Suprapubic skin (tissue), 4 donors: ENCODE results near the gene GNPDA2. TPM values are rescaled to one million over a fixed set of nuclear protein-coding genes. Genes with fewer than 3 reads are reported as not detected.

ENCODE experiments used
- DNase-seq, 2 donors: peaks; one replicate each; pipeline ENCODE4 v3.0.0-alpha.2; 2019; ENCODE audit warnings: low spot score in 2 of 2
- H3K27ac ChIP-seq: fragments of 200-600 bp; sonication (generic); one replicate; pipeline ENCODE4 v1.5.1; 2019
- H3K27me3 ChIP-seq: fragments of 200-600 bp; sonication (generic); one replicate; pipeline ENCODE4 v1.5.1; 2019
- H3K36me3 ChIP-seq: fragments of 200-600 bp; sonication (generic); one replicate; pipeline ENCODE4 v1.5.1; 2019
- H3K4me1 ChIP-seq: fragments of 200-600 bp; sonication (generic); one replicate; pipeline ENCODE4 v1.5.1; 2019
- H3K4me3 ChIP-seq: fragments of 200-600 bp; sonication (generic); one replicate; pipeline ENCODE4 v1.5.1; 2019; ENCODE audit warnings: mild to moderate bottlenecking
- H3K9me3 ChIP-seq: fragments of 200-600 bp; sonication (generic); one replicate; pipeline ENCODE4 v1.5.1; 2019
- EP300 ChIP-seq: sonication (generic); formaldehyde crosslinking; IDR thresholded peaks from one replicate; pipeline ENCODE4 v1.6.1; 2017; ENCODE audit warnings: antibody characterized with exemption
- POLR2A ChIP-seq, 2 donors: fragments of 450-650 bp; IDR thresholded peaks; one replicate each; pipeline ENCODE4 v1.6.1; 2017; ENCODE audit warnings: antibody characterized with exemption in 2 of 2, mild to moderate bottlenecking in 2 of 2, moderate library complexity in 2 of 2
- POLR2AphosphoS5 ChIP-seq, 3 donors: sonication (generic); formaldehyde crosslinking; IDR thresholded peaks; one replicate each; pipeline ENCODE4 v1.6.1; 2017; ENCODE audit warnings: antibody characterized with exemption in 3 of 3
- WGBS: methylation state at CpG from one replicate; pipeline ENCODE4 v1.1.5; 2018; 5-methylcytosine and 5-hydroxymethylcytosine counted together
- total RNA-seq, 4 donors: library from RNA; depleted of rRNA; stranded (reverse); fragments of >200 nt; gene quantifications; one replicate each; pipeline ENCODE4 v1.1.0, GENCODE V29; 2016
- TF ChIP-seq, protein P1 (sequence below), 2 donors: fragments of 200-600 bp in 1 of 2; fragments of 450-650 bp in 1 of 2; sonication (generic) in 1 of 2; IDR thresholded peaks; one replicate each; pipeline ENCODE4 v1.5.1; 2016 to 2019; ENCODE audit warnings: antibody characterized with exemption in 2 of 2, mild to moderate bottlenecking in 1 of 2, moderate library complexity in 1 of 2

Gene GNPDA2
- total RNA-seq, 4 donors from 2014 or later: 6.8 to 15.3 (median 13.0) TPM

DNA sequence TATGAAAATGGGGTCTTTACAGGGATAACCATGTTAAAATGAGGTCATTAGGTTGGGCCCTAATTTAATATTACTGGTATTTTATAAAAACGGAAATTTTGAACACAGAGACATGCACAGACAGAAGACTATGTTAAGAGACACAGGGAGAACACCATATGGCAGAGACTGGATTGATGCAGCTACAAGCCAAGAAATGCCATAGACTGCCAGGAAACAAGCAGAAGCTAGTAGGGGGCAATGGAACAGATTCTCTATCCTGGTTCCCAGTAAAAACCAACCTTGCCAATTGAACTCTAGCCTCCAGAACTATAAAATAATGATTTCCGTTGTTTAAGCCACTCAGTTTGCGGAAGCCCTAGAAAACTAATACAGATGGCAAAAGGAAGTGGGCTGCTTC lies 54.7 kb downstream of the GNPDA2 start:
- Histone ChIP-seq H3K27me3 (no peaks in the 10 kb centered on the region), H3K4me1 (no peaks in the 10 kb centered on the region), H3K4me3 (no peak overlapping the region), H3K9me3 (no peaks in the 10 kb centered on the region), H3K36me3 (no peaks in the 10 kb centered on the region), H3K27ac (no peak overlapping the region)
- WGBS: 91% methylated on average over 3 of the region's 3 CpGs
- TF ChIP-seq, protein P1, sequence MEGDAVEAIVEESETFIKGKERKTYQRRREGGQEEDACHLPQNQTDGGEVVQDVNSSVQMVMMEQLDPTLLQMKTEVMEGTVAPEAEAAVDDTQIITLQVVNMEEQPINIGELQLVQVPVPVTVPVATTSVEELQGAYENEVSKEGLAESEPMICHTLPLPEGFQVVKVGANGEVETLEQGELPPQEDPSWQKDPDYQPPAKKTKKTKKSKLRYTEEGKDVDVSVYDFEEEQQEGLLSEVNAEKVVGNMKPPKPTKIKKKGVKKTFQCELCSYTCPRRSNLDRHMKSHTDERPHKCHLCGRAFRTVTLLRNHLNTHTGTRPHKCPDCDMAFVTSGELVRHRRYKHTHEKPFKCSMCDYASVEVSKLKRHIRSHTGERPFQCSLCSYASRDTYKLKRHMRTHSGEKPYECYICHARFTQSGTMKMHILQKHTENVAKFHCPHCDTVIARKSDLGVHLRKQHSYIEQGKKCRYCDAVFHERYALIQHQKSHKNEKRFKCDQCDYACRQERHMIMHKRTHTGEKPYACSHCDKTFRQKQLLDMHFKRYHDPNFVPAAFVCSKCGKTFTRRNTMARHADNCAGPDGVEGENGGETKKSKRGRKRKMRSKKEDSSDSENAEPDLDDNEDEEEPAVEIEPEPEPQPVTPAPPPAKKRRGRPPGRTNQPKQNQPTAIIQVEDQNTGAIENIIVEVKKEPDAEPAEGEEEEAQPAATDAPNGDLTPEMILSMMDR (IDR thresholded peaks at IDR 0.05): no peak
- TF ChIP-seq POLR2A (IDR thresholded peaks at IDR 0.05): no peak
- no peak for DNase-seq

DNA sequence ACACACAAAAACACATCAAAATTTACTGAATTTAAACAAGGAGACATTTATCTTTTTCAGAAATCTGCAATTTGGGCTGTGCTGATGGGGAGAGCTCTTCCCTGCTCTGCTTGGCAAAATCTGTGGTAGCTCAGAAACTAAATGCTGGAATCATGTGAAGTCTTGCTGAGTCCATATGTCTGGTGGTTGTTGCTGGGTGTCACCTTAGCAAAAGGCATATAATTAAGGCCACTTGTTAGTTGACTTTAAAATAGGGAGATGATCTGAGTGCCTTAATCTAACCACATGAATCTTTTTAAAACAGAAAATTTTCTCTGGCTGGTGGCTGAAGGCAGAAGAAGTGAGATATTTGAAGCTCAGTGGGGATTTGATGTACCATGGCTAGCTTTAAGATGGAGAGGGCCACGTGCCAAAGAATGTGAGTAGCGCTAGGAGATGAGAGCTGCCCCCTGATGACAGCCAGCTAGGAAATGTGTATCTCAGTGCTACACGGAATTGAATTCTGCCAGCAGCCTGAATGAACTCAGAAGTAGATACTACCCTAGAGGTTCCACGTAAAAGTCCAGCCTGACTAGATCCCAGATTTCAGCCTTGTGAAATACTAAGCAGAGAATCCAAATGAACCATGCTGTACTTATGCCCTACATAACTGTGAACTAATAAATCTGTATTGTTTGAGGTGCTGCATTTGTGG lies 55.7 kb downstream of the GNPDA2 start:
- no peak for DNase-seq
- Histone ChIP-seq H3K4me3 (no peak overlapping the region), H3K9me3 (no peaks in the 10 kb centered on the region), H3K27ac (no peak overlapping the region), H3K27me3 (no peaks in the 10 kb centered on the region), H3K4me1 (no peaks in the 10 kb centered on the region), H3K36me3 (no peaks in the 10 kb centered on the region)
- WGBS: 64% methylated on average over 4 of the region's 4 CpGs
- TF ChIP-seq POLR2A (IDR thresholded peaks at IDR 0.05) (no peak), POLR2AphosphoS5 (IDR thresholded peaks at IDR 0.05) (no peak), EP300 (no peak)
- TF ChIP-seq, protein P1 (IDR thresholded peaks at IDR 0.05): no peak

DNA sequence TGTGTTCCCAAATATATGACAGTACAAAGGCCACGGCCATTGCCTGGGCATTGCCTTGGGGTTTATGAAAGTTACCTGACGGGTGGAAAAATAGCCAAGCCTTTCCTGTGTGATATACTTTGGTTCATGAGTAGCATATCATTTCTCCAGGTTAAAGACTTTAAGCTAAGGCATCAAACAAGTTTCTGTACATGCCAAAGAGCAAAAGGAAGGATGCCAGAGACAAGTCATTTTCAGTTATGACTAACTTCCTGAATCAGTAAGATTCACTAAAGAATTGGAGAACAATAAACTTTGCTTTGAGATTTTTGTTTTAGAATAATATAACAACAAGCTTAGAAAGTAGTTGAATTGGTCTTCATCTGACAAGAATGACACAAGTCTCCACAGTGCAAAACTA lies 57.8 kb downstream of the GNPDA2 start:
- Histone ChIP-seq H3K36me3 (no peaks in the 10 kb centered on the region), H3K4me3 (no peak overlapping the region), H3K9me3 (no peaks in the 10 kb centered on the region), H3K27me3 (no peaks in the 10 kb centered on the region), H3K27ac (no peak overlapping the region), H3K4me1 (no peaks in the 10 kb centered on the region)
- TF ChIP-seq, protein P1 (IDR thresholded peaks at IDR 0.05): no peak
- TF ChIP-seq POLR2AphosphoS5 (IDR thresholded peaks at IDR 0.05): no peak
- no peak for TF ChIP-seq EP300
- no peak for TF ChIP-seq POLR2A (IDR thresholded peaks at IDR 0.05)
- WGBS: 83% methylated on average over 2 of the region's 2 CpGs
- DNase-seq: no peak

DNA sequence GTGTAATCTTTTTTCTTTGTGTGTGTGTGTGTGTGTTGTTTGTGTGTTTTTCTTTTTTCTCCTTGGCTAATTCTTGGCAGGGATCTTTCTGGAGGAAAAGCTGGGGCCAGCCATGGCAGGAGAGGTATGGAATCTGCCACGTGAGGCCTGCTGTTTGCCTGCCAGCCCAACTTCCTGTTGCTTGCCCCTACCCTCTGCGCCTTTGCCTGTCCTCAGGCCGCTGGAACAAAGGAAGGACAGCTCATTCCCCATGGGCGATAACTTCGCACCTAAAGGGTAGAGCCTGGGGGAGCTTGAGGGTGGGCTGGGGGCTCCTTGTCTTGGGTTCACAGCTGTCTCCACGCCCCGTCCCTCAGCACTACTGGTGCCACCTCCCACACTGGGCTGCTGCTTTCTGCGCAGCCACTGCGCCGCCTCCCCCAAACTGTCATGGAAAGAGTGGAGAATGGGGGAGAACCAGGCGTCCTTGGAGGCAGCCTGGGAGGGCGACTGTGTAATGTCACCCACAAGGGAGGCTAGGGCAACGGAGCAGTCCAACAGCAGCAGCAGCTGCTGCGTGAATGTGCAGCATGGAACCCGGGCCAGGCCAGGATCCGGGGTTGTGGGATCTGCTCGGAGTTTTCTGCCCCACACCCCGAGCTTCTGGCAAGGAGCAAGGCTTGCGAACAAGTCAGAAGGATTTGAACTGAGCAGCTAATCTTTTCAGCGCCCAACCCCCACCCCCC lies 62.7 kb downstream of the GNPDA2 start:
- Histone ChIP-seq H3K27ac (no peak overlapping the region), H3K4me1 (no peaks in the 10 kb centered on the region), H3K4me3 (no peak overlapping the region), H3K9me3 (no peaks in the 10 kb centered on the region), H3K36me3 (no peaks in the 10 kb centered on the region), H3K27me3 (no peaks in the 10 kb centered on the region)
- DNase-seq: no peak
- no peak for TF ChIP-seq EP300
- no peak for TF ChIP-seq POLR2A (IDR thresholded peaks at IDR 0.05)
- TF ChIP-seq, protein P1 (IDR thresholded peaks at IDR 0.05): no peak
- no peak for TF ChIP-seq POLR2AphosphoS5 (IDR thresholded peaks at IDR 0.05)
- WGBS: 93% methylated on average over 10 of the region's 20 CpGs

DNA sequence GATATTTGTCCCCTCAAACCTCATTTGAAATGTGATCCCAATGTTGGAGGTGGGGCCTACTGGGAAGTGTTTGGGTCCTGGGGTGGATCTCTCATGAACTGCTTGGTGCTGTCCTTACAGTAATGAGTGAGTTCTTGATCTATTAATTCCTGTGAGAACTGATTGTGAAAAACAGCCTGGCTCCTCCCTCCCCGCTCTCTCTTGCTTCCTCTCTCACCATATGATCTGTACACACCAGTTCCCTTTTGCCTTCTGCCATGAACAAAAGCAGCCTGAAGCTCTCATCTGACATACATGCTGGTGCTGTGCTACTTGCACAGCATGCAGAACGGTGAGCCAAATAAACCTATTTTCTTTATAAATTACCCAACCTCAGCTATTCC lies 63.7 kb downstream of the GNPDA2 start:
- TF ChIP-seq, protein P1 (IDR thresholded peaks at IDR 0.05): no peak
- TF ChIP-seq EP300: no peak
- no peak for TF ChIP-seq POLR2A (IDR thresholded peaks at IDR 0.05)
- no peak for TF ChIP-seq POLR2AphosphoS5 (IDR thresholded peaks at IDR 0.05)
- Histone ChIP-seq H3K36me3 (no peaks in the 10 kb centered on the region), H3K27me3 (peaks cover 5% of the 10 kb centered on the region), H3K4me3 (no peak overlapping the region), H3K4me1 (no peaks in the 10 kb centered on the region), H3K9me3 (no peaks in the 10 kb centered on the region), H3K27ac (no peak overlapping the region)
- no peak for DNase-seq
- WGBS: 57% methylated on average over 2 of the region's 2 CpGs
